ENCODE data around the gene GDF15.

DNA sequence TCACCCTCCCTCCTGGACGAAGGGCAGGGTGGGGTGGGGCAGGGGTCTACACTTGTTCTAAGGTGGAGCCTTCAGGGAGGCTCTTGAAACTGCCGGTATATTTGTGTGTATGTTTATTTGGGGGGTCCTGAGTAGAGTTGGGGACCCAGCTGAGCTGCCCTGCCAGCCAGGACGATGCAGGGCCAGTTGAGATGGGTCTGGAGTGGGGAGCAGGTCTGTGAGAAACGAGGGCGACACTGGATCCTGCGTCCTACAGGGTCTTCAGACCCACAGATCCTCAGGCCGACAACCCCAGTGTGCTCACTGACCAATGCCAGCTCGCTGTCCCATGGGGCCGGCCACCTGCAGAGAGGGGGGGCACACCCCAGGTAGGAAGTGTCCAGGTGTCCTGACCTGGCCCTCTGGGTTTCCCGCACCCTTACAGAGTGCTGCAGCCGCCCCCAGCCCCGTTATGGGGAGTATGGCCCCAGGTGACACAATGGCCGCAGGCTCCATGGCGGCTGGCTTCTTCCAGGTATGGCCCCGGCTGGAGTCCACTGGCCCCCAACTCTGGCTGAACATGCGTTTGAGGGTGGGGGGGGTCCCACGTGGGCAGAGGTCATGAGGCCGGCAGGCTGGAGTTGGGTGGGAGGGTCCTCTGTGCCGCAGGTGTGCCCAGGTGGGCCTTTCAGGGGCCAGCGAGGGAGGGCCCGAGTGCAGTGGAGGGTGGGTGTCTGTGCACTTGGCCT, 44.6 kb downstream of the GDF15 start:
- TF ChIP-seq, protein P1, sequence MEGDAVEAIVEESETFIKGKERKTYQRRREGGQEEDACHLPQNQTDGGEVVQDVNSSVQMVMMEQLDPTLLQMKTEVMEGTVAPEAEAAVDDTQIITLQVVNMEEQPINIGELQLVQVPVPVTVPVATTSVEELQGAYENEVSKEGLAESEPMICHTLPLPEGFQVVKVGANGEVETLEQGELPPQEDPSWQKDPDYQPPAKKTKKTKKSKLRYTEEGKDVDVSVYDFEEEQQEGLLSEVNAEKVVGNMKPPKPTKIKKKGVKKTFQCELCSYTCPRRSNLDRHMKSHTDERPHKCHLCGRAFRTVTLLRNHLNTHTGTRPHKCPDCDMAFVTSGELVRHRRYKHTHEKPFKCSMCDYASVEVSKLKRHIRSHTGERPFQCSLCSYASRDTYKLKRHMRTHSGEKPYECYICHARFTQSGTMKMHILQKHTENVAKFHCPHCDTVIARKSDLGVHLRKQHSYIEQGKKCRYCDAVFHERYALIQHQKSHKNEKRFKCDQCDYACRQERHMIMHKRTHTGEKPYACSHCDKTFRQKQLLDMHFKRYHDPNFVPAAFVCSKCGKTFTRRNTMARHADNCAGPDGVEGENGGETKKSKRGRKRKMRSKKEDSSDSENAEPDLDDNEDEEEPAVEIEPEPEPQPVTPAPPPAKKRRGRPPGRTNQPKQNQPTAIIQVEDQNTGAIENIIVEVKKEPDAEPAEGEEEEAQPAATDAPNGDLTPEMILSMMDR (IDR thresholded peaks at IDR 0.05), result no peak
- no peak for TF ChIP-seq EZH2 (IDR thresholded peaks at IDR 0.05; ENCODE audit: borderline replicate concordance, insufficient read depth, low read depth, low read length, poor library complexity, severe bottlenecking)
